AG09319 (cell line): ENCODE results near the gene ESRRB.

ENCODE experiments used
- DNase-seq: peaks from one replicate; pipeline ENCODE4 v3.0.0-alpha.2; 2010; ENCODE audit warnings: low read depth; ENCODE audit errors: extremely low read depth
- CTCF ChIP-seq: IDR thresholded peaks from 2 replicates; pipeline ENCODE4 v1.5.1; 2011; ENCODE audit warnings: low read depth, mild to moderate bottlenecking, inconsistent platforms, low read length, moderate library complexity

Gene ESRRB

GRCh38 chr14:76431538-76431937, 55.6 kb downstream of the ESRRB start:
- TF ChIP-seq CTCF = no peak
- DNase-seq = no peak

- TF ChIP-seq CTCF = no peak
- no peak for DNase-seq
These were observed 57.2 kb downstream of the ESRRB start for GRCh38 chr14:76432827-76433752.

DNA sequence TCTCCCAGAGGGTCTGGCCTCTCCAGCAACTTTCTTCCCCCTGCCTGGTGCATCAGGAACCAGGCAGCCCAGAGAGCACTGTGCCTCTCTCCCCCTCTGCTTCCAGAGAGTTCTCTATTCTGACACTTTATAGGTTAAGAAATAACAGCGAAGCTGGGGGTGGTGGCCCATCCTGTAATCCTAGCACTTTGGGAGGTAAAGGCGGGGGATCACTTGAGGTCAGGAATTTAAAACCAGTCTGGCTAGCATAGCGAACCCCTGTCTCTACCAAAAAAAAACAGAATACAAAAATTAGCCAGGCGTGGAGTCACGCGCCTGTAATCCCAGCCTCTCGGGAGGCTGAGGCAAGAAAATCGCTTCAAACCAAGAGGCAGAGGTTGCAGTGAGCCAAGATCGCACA, 58.3 kb downstream of the ESRRB start:
- TF ChIP-seq CTCF = no peak
- DNase-seq = no peak

DNA sequence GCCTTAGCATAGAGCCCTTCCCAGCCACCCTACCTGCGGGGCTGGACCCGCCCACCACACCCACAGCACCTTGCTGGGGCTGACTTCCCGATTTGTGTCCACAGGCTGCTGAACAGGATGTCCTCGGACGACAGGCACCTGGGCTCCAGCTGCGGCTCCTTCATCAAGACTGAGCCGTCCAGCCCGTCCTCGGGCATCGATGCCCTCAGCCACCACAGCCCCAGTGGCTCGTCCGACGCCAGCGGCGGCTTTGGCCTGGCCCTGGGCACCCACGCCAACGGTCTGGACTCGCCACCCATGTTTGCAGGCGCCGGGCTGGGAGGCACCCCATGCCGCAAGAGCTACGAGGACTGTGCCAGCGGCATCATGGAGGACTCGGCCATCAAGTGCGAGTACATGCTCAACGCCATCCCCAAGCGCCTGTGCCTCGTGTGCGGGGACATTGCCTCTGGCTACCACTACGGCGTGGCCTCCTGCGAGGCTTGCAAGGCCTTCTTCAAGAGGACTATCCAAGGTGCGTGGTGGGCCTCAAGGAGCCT, 63.4 kb downstream of the ESRRB start:
- no peak for TF ChIP-seq CTCF

DNA sequence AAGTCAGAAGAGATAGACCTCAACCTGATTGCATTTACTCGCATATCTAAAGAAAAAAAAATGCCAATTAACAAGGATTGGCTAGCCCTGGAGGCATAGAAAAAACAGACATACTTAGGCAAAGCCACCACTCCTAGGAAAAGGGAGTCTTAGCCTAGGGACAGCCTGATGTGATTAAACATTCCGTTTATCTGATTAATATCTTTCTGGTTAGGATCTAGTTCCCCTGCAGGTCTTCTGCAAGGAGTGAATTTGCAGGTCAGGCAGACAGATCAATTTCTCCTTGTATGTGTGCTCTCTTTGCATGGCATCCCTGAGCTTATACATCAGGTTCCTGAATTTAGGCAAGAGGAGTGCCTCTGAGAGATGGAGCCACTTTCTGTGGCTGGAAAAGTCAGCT, 70.5 kb downstream of the ESRRB start:
- no peak for DNase-seq
- no peak for TF ChIP-seq CTCF

More for the DNA sequence above, 63.4 kb downstream of the ESRRB start:
- no peak for DNase-seq

DNA sequence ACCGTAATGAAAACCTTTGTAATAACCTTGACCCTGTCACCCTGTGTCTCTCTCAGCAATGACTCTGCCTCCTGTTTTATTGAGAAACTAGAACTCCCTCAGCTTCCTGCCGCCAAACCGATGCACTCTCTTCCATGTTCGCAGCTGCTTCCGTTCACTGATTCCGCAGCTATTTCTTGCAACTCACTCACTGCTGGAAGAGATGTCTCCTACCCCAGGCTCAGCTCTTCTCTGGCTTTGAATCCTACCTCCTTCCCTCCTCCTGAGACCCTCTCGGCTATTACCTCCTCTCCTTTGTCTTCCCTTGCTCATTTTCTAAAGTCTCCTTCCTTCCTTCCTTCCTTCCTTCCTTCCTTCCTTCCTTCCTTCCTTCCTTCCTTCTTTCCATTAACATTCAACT, 71.0 kb downstream of the ESRRB start:
- no peak for TF ChIP-seq CTCF
- DNase-seq = no peak

DNA sequence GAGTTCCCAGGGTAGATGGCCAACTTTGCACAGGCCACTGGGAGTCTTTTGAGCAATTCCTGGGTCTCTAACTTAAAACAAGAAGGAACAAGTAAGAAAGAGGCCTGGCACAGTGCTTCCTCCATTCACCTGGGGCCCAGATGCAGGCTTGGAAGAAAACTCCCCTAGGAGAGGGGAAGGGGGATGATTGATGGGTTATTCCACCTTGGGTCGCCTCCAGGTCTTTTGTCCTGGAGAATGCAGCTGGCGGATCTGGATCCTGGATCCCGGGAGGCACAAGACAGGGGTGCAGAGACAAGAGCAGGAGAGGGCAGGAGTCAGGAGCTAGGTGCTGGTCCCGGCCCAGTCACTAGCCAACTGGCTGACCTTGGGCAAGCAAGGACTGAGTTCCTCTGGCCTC, 74.5 kb downstream of the ESRRB start:
- DNase-seq = no peak
- TF ChIP-seq CTCF = no peak
